SK-MEL-5 (cell line): ENCODE measurements around the gene BST2. TPM values are rescaled to one million over a fixed set of nuclear protein-coding genes. Genes with fewer than 3 reads are reported as not detected.
"Not testable (repeated sequence)": the region's sequence is repeated elsewhere in the genome, so short reads cannot be mapped to it uniquely, and the experiment has no call there.

Experiments
- DNase-seq: peaks from one replicate; pipeline ENCODE4 v3.0.0-alpha.2; 2016; ENCODE audit warnings: low read depth, low spot score
- in situ Hi-C: cut with HindIII; loops from 2 replicates; pipeline ENCODE4 v1.10.0; 2016; ENCODE audit warnings: low sequenced_read_pairs, high pct_unique_total_duplicates, low pct_unique_long_range_greater_than_20kb
- total RNA-seq: library from RNA; depleted of rRNA; stranded (reverse); fragments of >200 nt; shearing (Covaris generic); gene quantifications from 2 replicates; pipeline ENCODE4 v1.2.3, GENCODE V29; 2014; rRNA removed

Gene BST2
- total RNA-seq, 1 experiment from 2014 or later = 0.21 TPM

DNA sequence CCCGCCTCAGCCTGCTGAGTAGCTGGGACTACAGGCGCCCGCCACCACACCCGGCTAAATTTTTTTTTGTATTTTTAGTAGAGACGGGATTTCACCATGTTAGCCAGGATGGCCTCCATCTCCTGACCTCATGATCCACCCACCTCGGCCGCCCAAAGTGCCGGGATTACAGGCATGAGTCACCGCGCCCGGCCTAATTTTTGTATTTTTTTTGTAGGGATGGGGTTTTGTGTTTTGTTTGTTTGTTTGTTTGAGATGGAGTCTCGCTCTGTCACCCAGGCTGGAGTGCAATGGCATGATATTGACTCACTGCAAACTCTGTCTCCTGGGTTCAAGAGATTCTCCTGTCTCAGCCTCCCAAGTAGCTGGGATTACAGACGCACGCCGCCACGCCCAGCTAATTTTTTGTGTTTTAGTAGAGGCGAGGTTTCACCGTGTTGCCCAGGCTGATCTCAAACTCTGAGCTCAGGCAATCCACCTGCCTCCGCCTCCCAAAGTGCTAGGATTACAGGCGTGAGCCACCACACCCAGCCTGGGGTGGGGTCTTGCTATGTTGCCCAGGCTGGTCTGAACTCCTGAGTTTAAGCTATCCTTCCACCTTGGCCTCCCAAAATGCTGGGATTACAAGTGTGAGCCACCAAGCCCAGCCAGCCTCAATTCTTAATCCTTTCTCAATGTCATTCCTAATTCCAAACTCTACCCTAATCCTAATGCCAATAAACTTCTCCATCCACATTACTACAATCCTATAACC lies 41.4 kb downstream of the BST2 start:
- in situ Hi-C loops, DNase-seq: not testable (repeated sequence)

- in situ Hi-C loops = no loop called here
- DNase-seq = no peak
Measured at GRCh38 chr19:17359905-17360800, 45.3 kb downstream of the BST2 start.

DNA sequence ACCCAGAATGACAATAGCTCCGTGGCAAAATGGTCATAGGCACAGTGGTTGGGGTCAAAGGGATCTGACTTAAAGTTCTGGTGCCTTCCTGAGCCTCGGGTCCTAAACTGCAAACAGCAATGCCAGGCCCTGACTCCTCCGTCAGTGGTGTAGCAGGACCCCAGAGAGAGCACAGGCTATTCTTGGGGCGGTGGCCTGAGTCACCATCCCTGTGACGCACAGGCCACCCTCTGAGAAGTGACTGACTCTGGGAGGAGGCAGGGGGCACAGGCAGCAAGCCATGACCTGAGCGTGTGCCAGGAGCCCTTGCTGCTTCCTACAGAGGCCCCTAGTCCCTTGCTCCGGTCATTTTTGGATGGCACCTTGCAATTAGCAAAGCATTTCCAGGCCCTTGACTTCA lies 47.0 kb downstream of the BST2 start:
- DNase-seq = no peak

GRCh38 chr19:17357724-17358123 lies 47.7 kb downstream of the BST2 start:
- DNase-seq = no peak
- in situ Hi-C loops = no loop called here

More for the DNA sequence above, 47.0 kb downstream of the BST2 start:
- in situ Hi-C loops = no loop called here

GRCh38 chr19:17357078-17357666 lies 48.3 kb downstream of the BST2 start:
- in situ Hi-C loops = no loop called here
- no peak for DNase-seq

DNA sequence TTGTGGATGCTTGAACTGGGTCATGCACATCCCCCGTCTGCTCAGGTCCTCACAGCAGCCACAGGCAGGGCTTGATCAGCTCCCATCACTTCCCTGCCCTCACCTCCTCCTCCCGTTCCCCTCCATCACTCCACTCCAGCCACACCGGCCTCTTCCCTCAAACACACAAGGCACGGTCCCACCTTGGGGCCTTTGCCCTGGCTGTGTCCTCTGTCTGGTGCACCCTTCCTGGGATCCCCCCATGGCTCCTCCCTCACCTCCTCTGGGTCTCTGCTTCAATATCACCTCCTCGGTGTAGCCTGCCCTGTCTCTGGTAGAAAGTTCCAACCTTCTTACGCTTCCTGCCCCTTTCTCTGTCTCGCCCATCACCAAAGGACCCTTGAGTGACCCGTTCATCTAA lies 52.0 kb downstream of the BST2 start:
- in situ Hi-C loops = no loop called here
- no peak for DNase-seq

Other genes with a start within 250 kb of the BST2 start
- gene USE1, start 190.3 kb downstream of the BST2 start, total RNA-seq = 6.8 and 8.5 TPM in 2 replicates
- 3.3 and 4.6 TPM in 2 replicates for gene OCEL1, start 179.4 kb downstream of the BST2 start, total RNA-seq
- 30.3 and 35.2 TPM in 2 replicates for gene NR2F6, start 159.7 kb downstream of the BST2 start, total RNA-seq
- not detected in 2 replicates for gene USHBP1, start 140.9 kb downstream of the BST2 start, total RNA-seq
- gene BABAM1, start 138.2 kb downstream of the BST2 start, total RNA-seq = 61.0 and 66.6 TPM in 2 replicates
- gene ANKLE1, start 123.7 kb downstream of the BST2 start, total RNA-seq = 1.3 TPM in 2 replicates
- gene ABHD8, start 102.2 kb downstream of the BST2 start, total RNA-seq = 2.5 and 3.4 TPM in 2 replicates
- gene MRPL34, start 99.8 kb downstream of the BST2 start, total RNA-seq = 48.4 and 77.4 TPM in 2 replicates
- 14.0 and 14.1 TPM in 2 replicates for gene DDA1, start 96.1 kb downstream of the BST2 start, total RNA-seq
- gene ANO8, start 70.8 kb downstream of the BST2 start, total RNA-seq = 0.98 and 1.3 TPM in 2 replicates
- 13.3 and 16.3 TPM in 2 replicates for gene GTPBP3, start 68.1 kb downstream of the BST2 start, total RNA-seq
- gene PLVAP, start 28.3 kb downstream of the BST2 start, total RNA-seq = not detected in 2 replicates
- gene CCDC194, start 11.4 kb downstream of the BST2 start, total RNA-seq = not detected in 2 replicates
- gene MVB12A, start 14.4 kb upstream of the BST2 start, total RNA-seq = 53.4 and 59.8 TPM in 2 replicates
- gene TMEM221, start 43.0 kb upstream of the BST2 start, total RNA-seq = 0.08 TPM in 1 of 2 replicates, not detected in the other
- not detected in 2 replicates for gene NXNL1, start 55.3 kb upstream of the BST2 start, total RNA-seq
- gene SLC27A1, start 64.9 kb upstream of the BST2 start, total RNA-seq = 12.2 and 16.6 TPM in 2 replicates
- gene PGLS, start 106.0 kb upstream of the BST2 start, total RNA-seq = 58.6 and 59.2 TPM in 2 replicates
- gene COLGALT1, start 150.0 kb upstream of the BST2 start, total RNA-seq = 85.1 and 86.6 TPM in 2 replicates